H9 (cell line): Measurements from ENCODE around the gene KLLN. TPM values are rescaled to one million over a fixed set of nuclear protein-coding genes. Genes with fewer than 3 reads are reported as not detected.

ENCODE experiments used
- DNase-seq: peaks from one replicate; pipeline ENCODE4 v3.0.0-alpha.2; 2017
- H2AFZ ChIP-seq: one replicate; pipeline ENCODE4 v1.6.1; 2013; ENCODE audit warnings: mild to moderate bottlenecking, low read length, control low read depth, moderate library complexity
- H2AK5ac ChIP-seq: 2 replicates; pipeline ENCODE4 v1.6.1; 2013; ENCODE audit warnings: low read length, control low read depth, mixed read lengths; ENCODE audit not compliant: insufficient read length
- H2BK120ac ChIP-seq: one replicate; pipeline ENCODE4 v1.6.1; 2013; ENCODE audit warnings: low read depth, mild to moderate bottlenecking, low read length, control low read depth, inconsistent platforms; ENCODE audit not compliant: poor library complexity, severe bottlenecking
- H2BK12ac ChIP-seq: 2 replicates; pipeline ENCODE4 v1.6.1; 2013; ENCODE audit warnings: low read length, control low read depth, mixed read lengths, low read depth; ENCODE audit not compliant: insufficient read length
- H2BK15ac ChIP-seq: 2 replicates; pipeline ENCODE4 v1.6.1; 2013; ENCODE audit warnings: low read depth, low read length, control low read depth
- H2BK20ac ChIP-seq: one replicate; pipeline ENCODE4 v1.6.1; 2013; ENCODE audit warnings: low read depth, mild to moderate bottlenecking, low read length, control low read depth, inconsistent platforms; ENCODE audit not compliant: poor library complexity, severe bottlenecking
- H2BK5ac ChIP-seq: 2 replicates; pipeline ENCODE4 v1.6.1; 2013; ENCODE audit warnings: low read length, control low read depth, mixed read lengths; ENCODE audit not compliant: insufficient read length
- H3K14ac ChIP-seq: 2 replicates; pipeline ENCODE4 v1.6.1; 2013; ENCODE audit warnings: low read length, control low read depth; ENCODE audit not compliant: insufficient read depth
- H3K18ac ChIP-seq: 2 replicates; pipeline ENCODE4 v1.6.1; 2013; ENCODE audit warnings: low read depth, mild to moderate bottlenecking, mixed read lengths, low read length, control low read depth; ENCODE audit not compliant: insufficient read length
- H3K23ac ChIP-seq: 2 replicates; pipeline ENCODE4 v1.6.1; 2013; ENCODE audit warnings: low read length, control low read depth, mixed read lengths, low read depth; ENCODE audit not compliant: insufficient read length
- H3K23me2 ChIP-seq: 2 replicates; pipeline ENCODE4 v1.6.1; 2013; ENCODE audit warnings: low read depth, mild to moderate bottlenecking, mixed read lengths, low read length, control low read depth; ENCODE audit not compliant: insufficient read length, poor library complexity, severe bottlenecking
- H3K27ac ChIP-seq: 2 replicates; pipeline ENCODE4 v1.5.1; 2013; ENCODE audit warnings: low read length, control low read depth, mixed read lengths, low read depth; ENCODE audit not compliant: insufficient read length
- H3K27me3 ChIP-seq: 2 replicates; pipeline ENCODE4 v1.6.1; 2013; ENCODE audit warnings: low read length, control low read depth, inconsistent platforms; ENCODE audit not compliant: insufficient read depth
- H3K4ac ChIP-seq: 2 replicates; pipeline ENCODE4 v1.6.1; 2013; ENCODE audit warnings: low read depth, mild to moderate bottlenecking, control low read depth, inconsistent platforms, low read length, moderate library complexity
- H3K4me1 ChIP-seq: 2 replicates; pipeline ENCODE4 v1.6.1; 2013; ENCODE audit warnings: low read length, control low read depth, inconsistent platforms; ENCODE audit not compliant: insufficient read depth
- H3K4me2 ChIP-seq: 2 replicates; pipeline ENCODE4 v1.6.1; 2013; ENCODE audit warnings: low read length, control low read depth, mixed read lengths; ENCODE audit not compliant: insufficient read length, insufficient read depth
- H3K56ac ChIP-seq: 2 replicates; pipeline ENCODE4 v1.6.1; 2013; ENCODE audit warnings: low read depth, mild to moderate bottlenecking, mixed read lengths, low read length, control low read depth; ENCODE audit not compliant: insufficient read length
- H3K79me1 ChIP-seq: 2 replicates; pipeline ENCODE4 v1.6.1; 2013; ENCODE audit warnings: low read depth, mild to moderate bottlenecking, moderate library complexity, low read length, control low read depth, inconsistent platforms; ENCODE audit not compliant: insufficient read depth, poor library complexity, severe bottlenecking
- H3K79me2 ChIP-seq: 2 replicates; pipeline ENCODE4 v1.6.1; 2013; ENCODE audit warnings: low read length, control low read depth, inconsistent platforms; ENCODE audit not compliant: insufficient read depth
- H3K9ac ChIP-seq: 2 replicates; pipeline ENCODE4 v1.6.1; 2013; ENCODE audit warnings: low read length, control low read depth, mixed read lengths; ENCODE audit not compliant: insufficient read length; ENCODE audit errors: extremely low read depth
- H3K9me3 ChIP-seq: one replicate; pipeline ENCODE4 v1.6.1; 2013; ENCODE audit warnings: low read depth, low read length, inconsistent platforms; ENCODE audit not compliant: control insufficient read depth
- H3T11ph ChIP-seq: one replicate; pipeline ENCODE4 v1.6.1; 2013; ENCODE audit warnings: mild to moderate bottlenecking, low read length, control low read depth, inconsistent platforms
- H4K20me1 ChIP-seq: one replicate; pipeline ENCODE4 v1.6.1; 2013; ENCODE audit not compliant: control insufficient read depth, insufficient read length, insufficient read depth
- H4K5ac ChIP-seq: 2 replicates; pipeline ENCODE4 v1.6.1; 2013; ENCODE audit warnings: low read depth, mild to moderate bottlenecking, mixed read lengths, low read length, control low read depth; ENCODE audit not compliant: insufficient read length
- H4K8ac ChIP-seq: replicated peaks from 2 replicates; pipeline ENCODE4 v1.6.1; 2013; ENCODE audit warnings: low read length, control low read depth, mixed read lengths, low read depth; ENCODE audit not compliant: insufficient read length
- H4K91ac ChIP-seq: 2 replicates; pipeline ENCODE4 v1.6.1; 2013; ENCODE audit warnings: low read depth, mild to moderate bottlenecking, moderate library complexity, mixed read lengths, low read length, control low read depth; ENCODE audit not compliant: insufficient read length
- H3K27ac Mint-ChIP-seq, 3 experiments: 2 replicates in 2 of 3; 3 replicates in 1 of 3; pipeline ENCODE4 v1.8.0; 2020 to 2021; ENCODE audit warnings: mixed read lengths in 3 of 3, mild to moderate bottlenecking in 1 of 3, moderate library complexity in 1 of 3
- H3K27me3 Mint-ChIP-seq: 2 replicates; pipeline ENCODE4 v1.8.0; 2021; ENCODE audit warnings: low read depth, mild to moderate bottlenecking, moderate library complexity, mixed read lengths
- H3K36me3 Mint-ChIP-seq, 3 experiments: 2 replicates in 2 of 3; 3 replicates in 1 of 3; pipeline ENCODE4 v1.8.0; 2020 to 2021; ENCODE audit warnings: low read depth in 3 of 3, mixed read lengths in 3 of 3; ENCODE audit not compliant: insufficient read depth in 1 of 3
- H3K4me1 Mint-ChIP-seq, 2 experiments: 2 replicates each; pipeline ENCODE4 v1.8.0; 2020; ENCODE audit warnings: mixed read lengths in 2 of 2
- H3K4me3 Mint-ChIP-seq, 2 experiments: 2 replicates in 1 of 2; 3 replicates in 1 of 2; pipeline ENCODE4 v1.8.0; 2020 to 2021; ENCODE audit warnings: mild to moderate bottlenecking in 2 of 2, mixed read lengths in 2 of 2, moderate library complexity in 1 of 2
- H3K9me3 Mint-ChIP-seq, 2 experiments: 2 replicates in 1 of 2; 3 replicates in 1 of 2; pipeline ENCODE4 v1.8.0; 2020; ENCODE audit warnings: mild to moderate bottlenecking in 2 of 2, mixed read lengths in 2 of 2, moderate library complexity in 1 of 2
- CTCF ChIP-seq: fragments of 200-600 bp; sonication (generic); conservative IDR thresholded peaks from 3 replicates; pipeline ENCODE4 v1.8.0; 2021; ENCODE audit warnings: antibody characterized with exemption, mild to moderate bottlenecking
- WGBS: extraction: QIAGEN DNeasy Blood & Tissue Kit; methylation state at CpG from one replicate; pipeline ENCODE4 v1.1.7; 2013; ENCODE audit warnings: missing lambda C conversion rate, low lambda C conversion rate, mixed read lengths; ENCODE audit not compliant: insufficient read length; ENCODE audit errors: extremely low coverage; 5-methylcytosine and 5-hydroxymethylcytosine counted together
- total RNA-seq: library from RNA; stranded (reverse); gene quantifications from 2 replicates; pipeline ENCODE4 v1.2.1, GENCODE V29; 2021

KLLN gene
- total RNA-seq, 1 experiment from 2014 or later: 0.79 TPM

DNA sequence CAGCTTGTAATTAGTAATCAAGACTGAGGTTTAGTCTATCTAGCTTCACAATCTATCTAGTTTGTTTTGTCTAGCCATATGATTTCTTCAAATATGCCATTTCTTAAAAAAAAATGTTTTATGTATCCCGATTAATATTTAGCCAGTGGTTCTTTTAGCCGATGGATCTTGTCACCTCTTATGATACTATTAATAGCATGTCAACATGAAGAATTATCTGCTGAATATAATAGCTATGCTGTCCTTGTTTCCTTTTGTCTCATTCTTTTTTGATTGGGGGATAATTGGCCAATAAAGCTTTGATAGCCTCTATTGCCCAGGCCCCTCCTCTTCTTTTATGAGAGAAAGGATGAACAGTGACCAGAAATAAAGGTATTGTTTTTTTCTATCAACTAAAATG is 32.9 kb upstream of the KLLN start:
- Histone ChIP-seq H3K27me3 (no peaks in the 10 kb centered on the region), H2BK5ac (no peak overlapping the region), H3K9me3 (no peaks in the 10 kb centered on the region), H3K4me2 (no peak overlapping the region), H3K23ac (no peak overlapping the region), H2BK15ac (no peak overlapping the region), H4K20me1 (no peaks in the 10 kb centered on the region), H3K23me2 (no peaks in the 10 kb centered on the region), H3K4me1 (no peaks in the 10 kb centered on the region), H2AFZ (no peak overlapping the region), H2BK120ac (no peak overlapping the region), H3K79me2 (peaks cover 2% of the 10 kb centered on the region; the same call in 1 of the 2 replicates), H3K18ac (no peak overlapping the region), H3K4ac (no peak overlapping the region), H3K27ac (no peak overlapping the region), H3K79me1 (no peaks in the 10 kb centered on the region), H2AK5ac (no peak overlapping the region), H3K56ac (no peak overlapping the region), H4K8ac (no peak overlapping the region), H4K5ac (no peak overlapping the region), H3K14ac (no peak overlapping the region), H2BK20ac (no peak overlapping the region), H4K91ac (no peak overlapping the region), H2BK12ac (no peak overlapping the region), H3T11ph (no peak overlapping the region), H3K9ac (no peak overlapping the region)
- TF ChIP-seq CTCF: no peak
- no peak overlapping the region for H3K4me3 Mint-ChIP-seq
- no peak overlapping the region for H3K27ac Mint-ChIP-seq
- H3K9me3 Mint-ChIP-seq: peaks cover 11 to 25% of the 10 kb centered on the region in 2 experiments
- no peaks in the 10 kb centered on the region for H3K27me3 Mint-ChIP-seq
- no peaks in the 10 kb centered on the region for H3K4me1 Mint-ChIP-seq
- peaks cover 33 to 42% (median 40%) of the 10 kb centered on the region in 3 experiments for H3K36me3 Mint-ChIP-seq
- no CpG with 5 or more reads among the region's 2 CpGs for WGBS
- DNase-seq: no peak
